HG02763 (cell line): ENCODE data around the gene OVCA2.

Experiments
- ATAC-seq: cut with Tn5 transposase; IDR thresholded peaks from one replicate; pipeline ENCODE4 v1.9.1; 2021; ENCODE audit warnings: mild to moderate bottlenecking, moderate library complexity; ENCODE audit not compliant: unreplicated experiment

The OVCA2 gene

DNA sequence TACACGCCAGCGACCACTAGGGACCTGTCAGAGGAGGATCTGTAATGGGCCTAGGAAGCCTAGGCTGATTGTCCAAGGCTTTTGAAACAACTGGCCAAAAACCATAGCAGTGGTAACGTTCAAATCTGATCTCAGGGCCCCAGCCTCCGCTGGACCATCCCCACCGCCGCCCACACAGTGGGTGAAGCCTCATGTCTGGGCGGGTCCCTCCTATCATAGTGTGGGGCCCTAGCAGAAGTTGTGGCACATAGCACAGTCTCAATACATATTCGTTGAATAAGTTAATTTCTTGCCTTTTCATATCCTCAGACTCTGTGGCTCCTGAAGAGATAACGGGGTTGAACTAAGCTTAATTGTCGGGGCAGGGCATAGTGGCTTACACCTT lies 11.1 kb upstream of the OVCA2 start:
- ATAC-seq: no peak

DNA sequence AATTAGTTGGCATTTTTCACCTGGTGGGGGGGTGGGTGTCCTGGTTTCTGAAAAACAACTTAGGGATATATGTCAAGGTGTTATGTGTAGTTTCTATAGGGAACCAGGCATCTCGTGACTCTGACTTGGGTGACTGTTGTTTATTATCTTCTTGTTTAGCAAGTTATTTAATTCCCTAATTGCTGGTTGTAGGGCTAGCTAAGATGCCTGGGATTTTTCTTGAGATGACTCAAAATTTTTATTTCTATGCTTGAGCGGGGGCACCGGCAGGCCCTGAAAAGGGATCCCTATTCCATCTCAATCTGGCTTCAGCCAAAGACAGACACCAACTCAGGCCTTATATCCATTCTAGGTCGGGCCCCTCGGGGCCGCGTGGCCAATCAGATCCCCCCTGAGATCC lies 8.7 kb upstream of the OVCA2 start:
- ATAC-seq: no peak

DNA sequence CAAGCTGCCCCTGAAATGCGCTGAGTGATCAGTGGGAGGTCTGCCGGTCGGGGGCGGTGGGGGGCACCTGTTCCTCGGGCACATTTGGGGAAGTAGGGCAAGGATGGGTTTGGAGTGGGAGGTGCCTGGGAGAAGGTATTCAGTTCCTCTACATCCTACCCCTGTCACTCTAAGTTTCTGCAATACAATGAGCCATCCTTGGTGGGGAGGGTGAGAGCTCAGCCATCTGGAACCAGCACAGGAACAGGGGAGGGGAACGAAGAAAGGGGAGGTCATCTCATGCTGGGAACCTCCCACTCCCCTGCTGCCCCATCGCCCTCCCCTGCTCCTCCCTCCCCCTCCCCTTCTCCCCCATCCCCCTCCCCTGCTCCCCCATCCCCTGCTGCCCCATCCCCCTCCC lies 7.7 kb upstream of the OVCA2 start:
- no peak for ATAC-seq

GRCh38 chr17:2034806-2035540 lies 6.8 kb upstream of the OVCA2 start:
- no peak for ATAC-seq

- ATAC-seq: no peak
These were observed 6.0 kb upstream of the OVCA2 start for GRCh38 chr17:2035541-2036488.

GRCh38 chr17:2037155-2037554 lies 4.7 kb upstream of the OVCA2 start:
- ATAC-seq: no peak

- no peak for ATAC-seq
These were observed 1.5 kb upstream of the OVCA2 start for GRCh38 chr17:2040219-2040827.

GRCh38 chr17:2040942-2041560 lies 771 bp upstream of the OVCA2 start:
- no peak for ATAC-seq

- no peak for ATAC-seq
These were observed 597 bp downstream of the OVCA2 start for GRCh38 chr17:2042390-2042847.

GRCh38 chr17:2042933-2043332 lies 1.1 kb downstream of the OVCA2 start:
- ATAC-seq: no peak

GRCh38 chr17:2043785-2044184 lies 2.0 kb downstream of the OVCA2 start:
- no peak for ATAC-seq

- no peak for ATAC-seq
These were observed 2.6 kb downstream of the OVCA2 start for GRCh38 chr17:2044263-2044894.

- no peak for ATAC-seq
These were observed 5.8 kb downstream of the OVCA2 start for GRCh38 chr17:2047590-2047989.

- no peak for ATAC-seq
These were observed 7.0 kb downstream of the OVCA2 start for GRCh38 chr17:2048805-2049204.

- ATAC-seq: peak; percentile 51
These were observed 7.8 kb downstream of the OVCA2 start for GRCh38 chr17:2049333-2050299.

DNA sequence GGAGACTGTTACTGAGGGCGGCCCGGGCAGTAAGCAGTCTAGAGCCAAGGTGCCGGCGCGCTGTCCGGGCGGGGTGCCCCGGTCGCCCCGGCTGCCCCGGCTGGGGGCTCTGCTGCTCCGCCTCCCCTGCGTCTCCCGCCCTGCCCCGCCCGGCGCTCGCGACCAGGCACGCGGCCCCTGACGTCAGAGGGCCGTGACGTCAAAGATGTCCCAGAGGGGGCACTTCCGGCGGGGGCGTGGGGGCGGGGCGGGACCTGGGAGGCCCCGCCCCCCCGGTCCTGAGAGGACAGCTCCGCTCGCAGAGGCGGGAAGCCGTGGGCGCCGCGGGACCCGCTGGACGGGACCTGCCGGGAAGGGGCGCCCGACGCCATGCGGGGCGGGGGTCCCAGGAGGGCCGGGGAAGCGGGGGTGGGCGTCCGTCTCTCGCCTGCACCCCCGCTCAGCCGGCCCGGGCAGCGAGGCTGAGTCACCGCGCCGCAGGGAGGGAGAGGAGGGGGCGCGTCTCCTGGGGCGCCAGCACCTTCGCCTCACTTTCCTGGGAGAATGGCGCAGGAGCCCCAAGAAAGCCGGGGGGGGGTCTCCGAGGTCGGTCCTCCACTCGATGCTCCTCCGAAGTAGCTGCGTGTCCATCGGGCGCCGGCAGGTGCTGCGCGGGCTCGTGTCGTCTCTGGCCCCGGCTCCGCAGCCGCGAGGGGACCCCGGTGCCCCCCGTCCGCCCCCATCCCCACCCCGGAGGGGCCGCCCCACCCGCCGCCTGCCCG lies 8.7 kb downstream of the OVCA2 start:
- ATAC-seq: no peak

DNA sequence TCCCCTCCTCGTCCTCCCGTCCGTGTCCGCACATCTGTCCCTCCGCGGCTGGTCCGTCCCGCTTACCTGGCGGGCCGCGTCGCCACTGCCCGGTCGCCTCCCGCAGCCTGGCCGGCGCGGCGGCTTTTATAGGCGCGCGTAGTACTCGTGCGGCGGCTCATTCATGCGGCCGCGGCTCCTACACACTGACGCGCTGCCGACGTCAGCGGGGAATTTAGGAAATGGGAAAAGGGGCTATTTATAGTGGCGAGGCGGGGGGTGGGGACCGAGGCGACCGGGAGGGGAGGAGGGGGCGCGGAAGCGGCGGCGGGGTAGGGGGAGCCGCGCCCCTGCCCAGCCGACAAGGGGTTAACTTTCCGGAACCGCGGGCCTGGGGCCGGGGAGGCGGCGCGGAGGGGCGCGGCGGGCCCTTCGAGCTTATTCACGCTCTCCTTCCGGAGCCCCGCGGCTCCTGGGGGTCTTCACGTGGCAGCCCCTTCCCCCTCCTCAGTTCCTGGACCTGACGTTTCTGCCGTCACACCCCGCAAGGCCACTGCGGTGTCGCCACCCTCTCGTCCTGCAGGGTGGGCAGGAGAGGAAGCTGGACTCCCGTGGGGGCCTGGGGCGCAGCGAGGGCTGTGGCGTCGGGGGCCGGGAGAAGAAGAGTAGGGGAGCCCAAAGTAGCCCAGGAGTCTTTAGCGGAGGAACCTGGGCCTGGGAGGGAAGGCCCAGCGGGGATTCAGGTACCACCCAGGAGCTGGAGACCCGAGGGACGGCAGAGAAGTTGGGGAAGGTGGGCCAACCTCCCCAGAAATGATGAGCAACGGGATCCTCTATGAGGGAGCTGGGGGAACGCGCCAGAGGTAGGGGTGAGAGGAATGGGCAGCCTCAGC lies 9.5 kb downstream of the OVCA2 start:
- no peak for ATAC-seq
